PFSK-1 (cell line): ENCODE data around the gene PPA2.

Experiments
- FOXP2 ChIP-seq: optimal IDR thresholded peaks from 2 replicates; pipeline ENCODE3; 2011; ENCODE audit warnings: borderline replicate concordance, control low read depth, inconsistent platforms; ENCODE audit not compliant: insufficient read depth; ENCODE audit errors: extremely low read length, extremely low read depth
- POLR2AphosphoS5 ChIP-seq: IDR thresholded peaks from 2 replicates; pipeline ENCODE4 v1.6.1; 2012; ENCODE audit warnings: low read depth, mild to moderate bottlenecking, control low read depth, low read length, moderate library complexity
- TF ChIP-seq, protein P1 (sequence below), 2 experiments: IDR thresholded peaks; 2 replicates each; pipeline versions ENCODE4 v1.6.1 to v1.8.0; 2011 to 2012; ENCODE audit warnings: low read depth in 2 of 2, low read length in 2 of 2, control low read depth in 1 of 2, inconsistent platforms in 1 of 2, mild to moderate bottlenecking in 1 of 2, moderate library complexity in 1 of 2; ENCODE audit not compliant: insufficient read depth in 1 of 2

DNA sequence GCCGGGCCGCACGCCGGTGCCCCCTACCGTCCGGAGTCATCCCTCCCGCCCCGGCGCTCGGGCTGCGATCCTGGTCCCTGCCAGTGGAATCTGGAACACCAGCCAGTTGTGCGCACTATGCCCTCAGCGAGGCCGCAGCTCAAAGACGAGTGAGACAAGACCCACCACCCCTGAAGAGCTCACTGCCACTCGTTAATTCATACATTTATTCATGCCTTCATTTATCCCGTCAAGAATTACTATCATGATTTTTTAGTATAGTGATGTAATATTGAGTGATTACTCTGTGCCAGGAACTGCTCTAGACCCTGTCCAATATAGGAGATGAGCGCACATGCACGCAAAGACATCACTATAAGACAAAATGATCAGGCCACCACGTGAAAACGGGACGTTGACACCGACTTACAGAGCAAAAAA lies 247 bp upstream of the PPA2 start:
- TF ChIP-seq, protein P1, sequence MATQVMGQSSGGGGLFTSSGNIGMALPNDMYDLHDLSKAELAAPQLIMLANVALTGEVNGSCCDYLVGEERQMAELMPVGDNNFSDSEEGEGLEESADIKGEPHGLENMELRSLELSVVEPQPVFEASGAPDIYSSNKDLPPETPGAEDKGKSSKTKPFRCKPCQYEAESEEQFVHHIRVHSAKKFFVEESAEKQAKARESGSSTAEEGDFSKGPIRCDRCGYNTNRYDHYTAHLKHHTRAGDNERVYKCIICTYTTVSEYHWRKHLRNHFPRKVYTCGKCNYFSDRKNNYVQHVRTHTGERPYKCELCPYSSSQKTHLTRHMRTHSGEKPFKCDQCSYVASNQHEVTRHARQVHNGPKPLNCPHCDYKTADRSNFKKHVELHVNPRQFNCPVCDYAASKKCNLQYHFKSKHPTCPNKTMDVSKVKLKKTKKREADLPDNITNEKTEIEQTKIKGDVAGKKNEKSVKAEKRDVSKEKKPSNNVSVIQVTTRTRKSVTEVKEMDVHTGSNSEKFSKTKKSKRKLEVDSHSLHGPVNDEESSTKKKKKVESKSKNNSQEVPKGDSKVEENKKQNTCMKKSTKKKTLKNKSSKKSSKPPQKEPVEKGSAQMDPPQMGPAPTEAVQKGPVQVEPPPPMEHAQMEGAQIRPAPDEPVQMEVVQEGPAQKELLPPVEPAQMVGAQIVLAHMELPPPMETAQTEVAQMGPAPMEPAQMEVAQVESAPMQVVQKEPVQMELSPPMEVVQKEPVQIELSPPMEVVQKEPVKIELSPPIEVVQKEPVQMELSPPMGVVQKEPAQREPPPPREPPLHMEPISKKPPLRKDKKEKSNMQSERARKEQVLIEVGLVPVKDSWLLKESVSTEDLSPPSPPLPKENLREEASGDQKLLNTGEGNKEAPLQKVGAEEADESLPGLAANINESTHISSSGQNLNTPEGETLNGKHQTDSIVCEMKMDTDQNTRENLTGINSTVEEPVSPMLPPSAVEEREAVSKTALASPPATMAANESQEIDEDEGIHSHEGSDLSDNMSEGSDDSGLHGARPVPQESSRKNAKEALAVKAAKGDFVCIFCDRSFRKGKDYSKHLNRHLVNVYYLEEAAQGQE (IDR thresholded peaks at IDR 0.05; ENCODE audit: insufficient read depth in 1 of 2, low read depth in 2 of 2, low read length in 2 of 2), result no peak
- TF ChIP-seq POLR2AphosphoS5, result no peak
- TF ChIP-seq FOXP2, result no peak
